HG03558 (cell line): ENCODE data around the gene GRAMD4.

Experiments
- ATAC-seq: cut with Tn5 transposase; IDR thresholded peaks from one replicate; pipeline ENCODE4 v1.9.1; 2021; ENCODE audit warnings: moderate number of reproducible peaks; ENCODE audit not compliant: unreplicated experiment; ENCODE audit errors: extremely low read depth

The GRAMD4 gene

GRCh38 chr22:46595545-46595944 is 24.6 kb upstream of the GRAMD4 start:
- no peak for ATAC-seq

- ATAC-seq = no peak
These were observed 24.1 kb upstream of the GRAMD4 start for GRCh38 chr22:46596032-46596441.

GRCh38 chr22:46596819-46597218 is 23.4 kb upstream of the GRAMD4 start:
- ATAC-seq = no peak

- ATAC-seq = no peak
These were observed 22.0 kb upstream of the GRAMD4 start for GRCh38 chr22:46598224-46598623.

- ATAC-seq = no peak
These were observed 21.3 kb upstream of the GRAMD4 start for GRCh38 chr22:46598737-46599424.

- no peak for ATAC-seq
These were observed 19.9 kb upstream of the GRAMD4 start for GRCh38 chr22:46600273-46600796.

- ATAC-seq = no peak
These were observed 18.2 kb upstream of the GRAMD4 start for GRCh38 chr22:46602025-46602424.

GRCh38 chr22:46604306-46604690 is 15.9 kb upstream of the GRAMD4 start:
- ATAC-seq = no peak

GRCh38 chr22:46605117-46605516 is 15.1 kb upstream of the GRAMD4 start:
- ATAC-seq = no peak

- no peak for ATAC-seq
These were observed 13.3 kb upstream of the GRAMD4 start for GRCh38 chr22:46606886-46607285.

GRCh38 chr22:46607483-46608114 is 12.6 kb upstream of the GRAMD4 start:
- no peak for ATAC-seq

GRCh38 chr22:46609175-46609690 is 11.0 kb upstream of the GRAMD4 start:
- ATAC-seq = no peak

- no peak for ATAC-seq
These were observed 10.4 kb upstream of the GRAMD4 start for GRCh38 chr22:46609724-46610201.

- ATAC-seq = no peak
These were observed 9.8 kb upstream of the GRAMD4 start for GRCh38 chr22:46610356-46610755.

GRCh38 chr22:46611189-46611588 is 9.0 kb upstream of the GRAMD4 start:
- ATAC-seq = no peak

- ATAC-seq = no peak
These were observed 7.8 kb upstream of the GRAMD4 start for GRCh38 chr22:46612341-46612903.

GRCh38 chr22:46612904-46613605 is 7.1 kb upstream of the GRAMD4 start:
- no peak for ATAC-seq

GRCh38 chr22:46613606-46614021 is 6.6 kb upstream of the GRAMD4 start:
- no peak for ATAC-seq

GRCh38 chr22:46614025-46614931 is 5.9 kb upstream of the GRAMD4 start:
- ATAC-seq = no peak
